Kidney (tissue), 14 donors: ENCODE results near the gene RAPGEF4. TPM values are rescaled to one million over a fixed set of nuclear protein-coding genes. Genes with fewer than 3 reads are reported as not detected.

ENCODE experiments used
- DNase-seq, 5 donors: peaks; one replicate each; pipeline ENCODE4 v3.0.0-alpha.2; 2013 to 2020
- FAIRE-seq: peaks from 2 replicates; lab custom pipeline; 2012; peaks lifted over from hg19 to GRCh38; lab: Jason Lieb, UNC
- H3K27ac ChIP-seq, 2 donors: one replicate each; pipeline ENCODE4 v1.7.0; 2013; ENCODE audit warnings: low read depth in 2 of 2, low read length in 2 of 2, inconsistent platforms in 1 of 2
- H3K27me3 ChIP-seq: one replicate; pipeline ENCODE4 v1.7.1; 2013; ENCODE audit warnings: low read length, inconsistent platforms; ENCODE audit not compliant: control insufficient read depth, insufficient read depth
- H3K36me3 ChIP-seq, 3 donors: one replicate each; pipeline versions ENCODE4 v1.7.0 to v1.7.1; 2013; ENCODE audit warnings: low read length in 3 of 3, control low read depth in 1 of 3, inconsistent platforms in 1 of 3; ENCODE audit not compliant: insufficient read depth in 3 of 3, control insufficient read depth in 2 of 3
- H3K4me1 ChIP-seq, 3 donors: one replicate each; pipeline versions ENCODE4 v1.7.0 to v1.7.1; 2013; ENCODE audit warnings: low read length in 3 of 3, inconsistent platforms in 1 of 3, low read depth in 1 of 3; ENCODE audit not compliant: control insufficient read depth in 2 of 3, insufficient read depth in 2 of 3
- H3K4me3 ChIP-seq, 3 donors: one replicate each; pipeline versions ENCODE4 v1.7.0 to v1.8.1; 2013; ENCODE audit warnings: low read length in 3 of 3, control low read depth in 1 of 3, inconsistent platforms in 1 of 3
- H3K9ac ChIP-seq, 3 donors: one replicate each; pipeline versions ENCODE4 v1.7.0 to v1.7.1; 2013; ENCODE audit warnings: low read length in 3 of 3, control low read depth in 1 of 3, inconsistent platforms in 1 of 3
- H3K9me3 ChIP-seq, 3 donors: one replicate each; pipeline versions ENCODE4 v1.7.0 to v1.7.1; 2013; ENCODE audit warnings: low read length in 3 of 3, control low read depth in 1 of 3, inconsistent platforms in 1 of 3; ENCODE audit not compliant: control insufficient read depth in 2 of 3, insufficient read depth in 1 of 3
- intact Hi-C: fragments of 100-400 bp; cut with DNase I; formaldehyde crosslinking; loops from one replicate; pipeline ENCODE4 v1.11.1; 2022
- polyA plus RNA-seq: library from polyadenylated mRNA; stranded (reverse); fragments of 350-450 nt; fragmentation: Illumina TruSeq; extraction: RNeasy Lipid Tissue Mini Kit (QIAGEN cat#74804); gene quantifications from one replicate; pipeline ENCODE4 v1.2.3, GENCODE V29; 2014; ENCODE audit warnings: low read depth, low replicate concordance; ENCODE audit not compliant: insufficient read depth
- total RNA-seq: library from RNA; stranded (reverse); fragmentation: NEBNext Ultra II Directional; extraction: Animal tissue kit (Norgen Biotek cat#: 25700); gene quantifications from one replicate; pipeline ENCODE4 v1.2.1, GENCODE V29; 2021
- TF ChIP-seq, protein P1 (sequence below): IDR thresholded peaks from 3 replicates; pipeline ENCODE4 v1.5.1; 2012; ENCODE audit warnings: mild to moderate bottlenecking, moderate library complexity, borderline replicate concordance; ENCODE audit not compliant: insufficient read depth; ENCODE audit errors: extremely low read depth
- donor health status: control.
- donor health status: control.
- donor health status: control.
- donor health status: control.
- donor health status: control.
- donor health status: DM: yes; HTN: yes; CAD: no.
- donor health status: Normal renal cell carcinoma (clear cell type).

RAPGEF4 gene
- total and polyA plus RNA-seq, 2 donors from 2014 or later, result 3.8 to 13.6 TPM

DNA sequence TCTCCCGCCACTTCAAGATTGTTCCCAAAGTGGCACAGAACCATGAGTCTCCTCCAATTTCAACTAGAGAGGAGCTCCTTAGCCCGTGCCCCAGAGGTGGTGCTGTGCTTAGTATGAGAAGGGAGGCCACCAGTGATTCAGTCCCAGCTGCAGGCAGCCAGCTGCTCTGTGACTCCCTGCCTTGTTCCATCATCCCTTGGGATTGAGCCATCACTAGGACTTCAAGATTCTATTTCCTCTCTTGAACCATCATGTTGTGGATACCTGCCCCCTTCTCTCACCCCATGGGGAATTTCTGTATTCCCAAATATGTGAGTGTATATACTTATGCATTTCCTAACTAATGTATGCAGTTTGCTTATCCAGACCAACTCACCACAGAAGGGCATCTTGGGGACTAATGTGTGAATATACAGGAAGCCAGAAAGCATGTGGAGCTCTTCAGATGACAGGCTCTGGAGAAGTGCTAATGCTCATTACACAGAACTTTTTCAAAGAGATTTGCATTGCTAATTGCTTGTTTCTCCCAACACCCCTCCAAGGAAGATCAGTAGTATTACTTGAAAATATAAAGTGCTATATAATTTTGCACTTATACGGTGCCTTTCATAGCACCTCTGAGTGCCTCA, 229.0 kb downstream of the RAPGEF4 start:
- Histone ChIP-seq H3K27me3 (no peaks in the 10 kb centered on the region), H3K27ac (no peak overlapping the region), H3K4me1 (peaks cover 0 to 13% (median 0%) of the 10 kb centered on the region in 3 donors), H3K36me3 (no peaks in the 10 kb centered on the region), H3K4me3 (no peak overlapping the region), H3K9ac (no peak overlapping the region), H3K9me3 (no peaks in the 10 kb centered on the region)
- TF ChIP-seq, protein P1, sequence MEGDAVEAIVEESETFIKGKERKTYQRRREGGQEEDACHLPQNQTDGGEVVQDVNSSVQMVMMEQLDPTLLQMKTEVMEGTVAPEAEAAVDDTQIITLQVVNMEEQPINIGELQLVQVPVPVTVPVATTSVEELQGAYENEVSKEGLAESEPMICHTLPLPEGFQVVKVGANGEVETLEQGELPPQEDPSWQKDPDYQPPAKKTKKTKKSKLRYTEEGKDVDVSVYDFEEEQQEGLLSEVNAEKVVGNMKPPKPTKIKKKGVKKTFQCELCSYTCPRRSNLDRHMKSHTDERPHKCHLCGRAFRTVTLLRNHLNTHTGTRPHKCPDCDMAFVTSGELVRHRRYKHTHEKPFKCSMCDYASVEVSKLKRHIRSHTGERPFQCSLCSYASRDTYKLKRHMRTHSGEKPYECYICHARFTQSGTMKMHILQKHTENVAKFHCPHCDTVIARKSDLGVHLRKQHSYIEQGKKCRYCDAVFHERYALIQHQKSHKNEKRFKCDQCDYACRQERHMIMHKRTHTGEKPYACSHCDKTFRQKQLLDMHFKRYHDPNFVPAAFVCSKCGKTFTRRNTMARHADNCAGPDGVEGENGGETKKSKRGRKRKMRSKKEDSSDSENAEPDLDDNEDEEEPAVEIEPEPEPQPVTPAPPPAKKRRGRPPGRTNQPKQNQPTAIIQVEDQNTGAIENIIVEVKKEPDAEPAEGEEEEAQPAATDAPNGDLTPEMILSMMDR, result no peak
- intact Hi-C loops, result no loop called here
- FAIRE-seq (no peak), DNase-seq (no peak)

DNA sequence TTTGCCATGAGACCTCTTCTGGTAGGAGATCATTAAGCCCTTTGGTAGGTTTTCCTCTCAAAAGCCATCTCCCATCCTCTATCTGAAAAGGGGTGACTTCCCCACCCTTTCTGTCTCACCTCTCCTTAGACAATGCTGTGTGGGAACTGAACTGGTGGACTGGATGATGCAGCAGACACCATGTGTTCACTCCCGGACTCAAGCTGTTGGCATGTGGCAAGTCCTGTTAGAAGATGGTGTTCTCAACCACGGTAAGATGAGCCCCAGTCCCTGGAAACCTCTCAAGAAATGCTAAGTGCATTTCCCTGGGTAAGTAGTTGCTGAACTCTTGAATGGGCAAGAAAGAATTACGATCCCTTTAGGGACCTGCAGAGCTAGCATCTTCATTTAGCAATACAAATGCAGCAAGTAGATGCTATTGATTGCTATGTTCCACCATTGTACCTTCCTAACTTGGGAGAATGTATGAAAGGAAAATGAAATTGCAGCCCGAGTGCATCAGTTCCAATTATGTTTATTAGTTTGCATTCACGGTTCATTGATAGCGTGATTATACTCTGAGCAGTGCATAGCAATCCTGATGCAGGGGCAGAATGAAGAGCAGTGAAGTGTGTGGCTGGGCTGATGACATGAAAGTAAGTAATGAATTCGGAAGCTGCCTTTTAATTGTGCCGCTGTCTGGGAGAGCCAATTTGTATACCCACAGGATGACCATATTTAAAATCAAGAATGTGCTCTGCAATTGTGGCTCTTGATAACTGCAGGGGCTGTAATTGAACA, 230.0 kb downstream of the RAPGEF4 start:
- intact Hi-C loops, result no loop called here
- H3K9ac ChIP-seq, result no peak overlapping the region
- no peaks in the 10 kb centered on the region for H3K9me3 ChIP-seq
- H3K27me3 ChIP-seq, result no peaks in the 10 kb centered on the region
- peak in 1 of 5 donors; percentile 25 for DNase-seq
- no peaks in the 10 kb centered on the region for H3K36me3 ChIP-seq
- H3K27ac ChIP-seq, result no peak overlapping the region
- TF ChIP-seq, protein P1, result no peak
- H3K4me1 ChIP-seq, result peaks cover 0 to 13% (median 0%) of the 10 kb centered on the region in 3 donors
- no peak for FAIRE-seq
- H3K4me3 ChIP-seq, result no peak overlapping the region

DNA sequence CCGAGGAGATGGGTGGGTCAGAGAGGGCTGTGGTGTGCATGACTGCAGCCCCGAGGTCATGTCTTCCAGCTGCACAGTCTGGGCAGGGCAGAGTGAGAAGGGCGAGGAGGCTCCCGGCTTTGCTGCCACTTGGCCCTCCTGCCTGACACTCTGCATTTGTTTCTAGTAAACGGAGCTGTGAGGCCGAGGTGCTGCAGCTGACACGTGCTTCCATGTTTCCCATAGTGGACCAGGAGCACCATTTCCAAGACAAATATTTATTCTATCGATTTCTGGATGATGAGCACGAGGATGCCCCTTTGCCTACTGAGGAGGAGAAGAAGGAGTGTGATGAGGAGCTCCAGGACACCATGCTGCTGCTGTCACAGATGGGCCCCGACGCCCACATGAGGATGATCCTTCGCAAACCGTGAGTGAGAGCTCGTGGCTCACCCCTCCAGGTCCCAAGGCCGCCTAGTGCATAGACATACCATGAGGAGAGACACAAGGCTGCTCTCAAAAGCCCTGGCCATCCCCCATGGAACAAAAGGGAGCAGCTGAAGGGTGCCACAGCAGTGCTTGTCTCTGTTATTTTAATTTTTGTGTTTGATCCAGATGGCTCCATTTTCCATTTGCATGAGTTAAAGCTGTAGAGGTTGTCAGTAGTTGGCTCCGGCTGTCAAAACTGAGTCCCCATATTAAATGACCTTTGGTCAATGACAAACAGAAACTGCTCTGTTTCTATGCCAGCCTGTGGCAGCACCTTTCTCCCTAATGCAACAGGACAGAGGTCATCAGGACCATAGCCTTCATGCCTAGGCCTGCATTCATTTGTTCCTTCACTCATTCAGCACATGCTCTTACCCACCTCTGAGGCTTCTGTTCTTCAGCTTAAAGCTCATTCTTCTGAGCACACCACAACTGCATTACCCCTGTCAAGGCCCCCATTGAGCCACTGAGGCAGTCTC, 231.7 kb downstream of the RAPGEF4 start:
- Histone ChIP-seq H3K27me3 (no peaks in the 10 kb centered on the region), H3K36me3 (no peaks in the 10 kb centered on the region), H3K4me3 (no peak overlapping the region), H3K9ac (no peak overlapping the region), H3K9me3 (no peaks in the 10 kb centered on the region), H3K27ac (no peak overlapping the region), H3K4me1 (peaks cover 0 to 13% (median 0%) of the 10 kb centered on the region in 3 donors)
- TF ChIP-seq, protein P1, result no peak
- FAIRE-seq, result no peak
- intact Hi-C loops, result no loop called here
- no peak for DNase-seq
